ENCODE measurements around the gene NBAS. TPM values are rescaled to one million over a fixed set of nuclear protein-coding genes. Genes with fewer than 3 reads are reported as not detected.

NBAS gene
- total RNA-seq (2021) (28.8 and 28.9 TPM in 2 replicates), Bru-seq, nascent RNA (percentile 71 among the genes with signal in this experiment), BruChase-seq, experiment 1, labeled RNA remaining after a 2-hour chase (percentile 68 among the genes with signal in this experiment), BruChase-seq, experiment 2, labeled RNA remaining after a 6-hour chase (percentile 57 among the genes with signal in this experiment)
- long read RNA-seq, full-length matches to known transcripts, result 2 of 17 reads
- long read RNA-seq, partial matches to known transcripts, result 4 of 17 reads
- long read RNA-seq, other reads (novel, unspliced or antisense), result 11 of 17 reads

DNA sequence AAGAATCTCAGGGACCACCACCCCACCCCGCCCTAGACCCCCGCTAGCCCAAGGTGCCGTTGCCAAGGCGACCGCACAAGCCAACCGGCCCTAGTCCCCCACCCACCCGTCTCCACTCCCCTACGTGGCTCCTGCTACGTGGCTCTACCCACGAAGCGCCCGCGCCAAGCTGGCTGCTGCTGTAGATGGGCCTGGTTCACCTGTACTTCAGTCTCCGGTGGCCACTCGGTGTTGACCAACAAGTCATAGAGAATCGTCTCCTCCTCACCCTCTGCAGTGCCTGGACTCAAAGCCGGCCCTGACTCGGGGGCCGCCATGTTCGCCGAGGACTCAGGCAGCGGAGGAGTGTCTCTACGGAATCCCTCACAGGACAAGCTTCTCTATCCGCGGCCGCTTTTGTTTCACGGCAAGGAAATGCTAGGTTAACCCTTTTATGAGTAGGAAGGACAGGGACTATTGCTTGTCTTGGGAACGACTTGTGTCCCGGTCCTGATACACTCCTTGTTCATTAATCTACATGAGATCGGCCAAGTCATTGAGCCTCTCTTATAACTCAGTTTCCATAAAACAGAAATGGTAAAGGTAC is at the start of gene NBAS:
Gene NBAS, minus strand, starts transcription at position 347 of the 586 bp plus-strand sequence. Its CDS starts 30 bp downstream, at position 317.
- Histone ChIP-seq H3K27ac (0 out of 2 replicates have a peak within 1 kb of the TSS, but pooled peaks have one; percentile 56), H3K27me3 (ENCODE audit: insufficient read depth, low read depth) (no peaks in the 10 kb centered on the region), H3K79me2 (ENCODE audit: low read depth) (peaks cover 41% of the 10 kb centered on the region), H3K9me3 (ENCODE audit: insufficient read depth, low read depth) (no peaks in the 10 kb centered on the region), H3K9me2 (ENCODE audit: insufficient read depth) (no peaks in the 10 kb centered on the region), H3K4me2 (peak within 1 kb of the TSS; percentile 100), H3K4me3 (peak within 1 kb of the TSS; percentile 75), H3K4me1 (replicated peaks; ENCODE audit: insufficient read depth) (peaks cover 10% of the 10 kb centered on the region), H3F3A (ENCODE audit: insufficient read depth, low read depth) (no peaks in the 10 kb centered on the region), H3K36me3 (ENCODE audit: low read depth) (no peaks in the 10 kb centered on the region), H4K20me1 (ENCODE audit: insufficient read depth) (peaks cover 9% of the 10 kb centered on the region; the same call in 1 of the 2 replicates), H2AFZ (peak within 1 kb of the TSS; percentile 100)
- DNase-seq, result peak; percentile 60 to 74
- BruUV-seq (replicated peaks), result no TSS peak
- CTCF ChIA-PET, result no interaction called here
- TF ChIP-seq, protein P1, sequence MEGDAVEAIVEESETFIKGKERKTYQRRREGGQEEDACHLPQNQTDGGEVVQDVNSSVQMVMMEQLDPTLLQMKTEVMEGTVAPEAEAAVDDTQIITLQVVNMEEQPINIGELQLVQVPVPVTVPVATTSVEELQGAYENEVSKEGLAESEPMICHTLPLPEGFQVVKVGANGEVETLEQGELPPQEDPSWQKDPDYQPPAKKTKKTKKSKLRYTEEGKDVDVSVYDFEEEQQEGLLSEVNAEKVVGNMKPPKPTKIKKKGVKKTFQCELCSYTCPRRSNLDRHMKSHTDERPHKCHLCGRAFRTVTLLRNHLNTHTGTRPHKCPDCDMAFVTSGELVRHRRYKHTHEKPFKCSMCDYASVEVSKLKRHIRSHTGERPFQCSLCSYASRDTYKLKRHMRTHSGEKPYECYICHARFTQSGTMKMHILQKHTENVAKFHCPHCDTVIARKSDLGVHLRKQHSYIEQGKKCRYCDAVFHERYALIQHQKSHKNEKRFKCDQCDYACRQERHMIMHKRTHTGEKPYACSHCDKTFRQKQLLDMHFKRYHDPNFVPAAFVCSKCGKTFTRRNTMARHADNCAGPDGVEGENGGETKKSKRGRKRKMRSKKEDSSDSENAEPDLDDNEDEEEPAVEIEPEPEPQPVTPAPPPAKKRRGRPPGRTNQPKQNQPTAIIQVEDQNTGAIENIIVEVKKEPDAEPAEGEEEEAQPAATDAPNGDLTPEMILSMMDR (conservative IDR thresholded peaks at IDR 0.05), result no peak
- no peak for TF ChIP-seq EZH2 (IDR thresholded peaks at IDR 0.05; ENCODE audit: low read depth)
- intact Hi-C loops (cut with micrococcal nuclease; ENCODE audit: unreplicated experiment), result no loop called here
- POLR2A ChIA-PET (ENCODE audit: unreplicated experiment), result no interaction called here

DNA sequence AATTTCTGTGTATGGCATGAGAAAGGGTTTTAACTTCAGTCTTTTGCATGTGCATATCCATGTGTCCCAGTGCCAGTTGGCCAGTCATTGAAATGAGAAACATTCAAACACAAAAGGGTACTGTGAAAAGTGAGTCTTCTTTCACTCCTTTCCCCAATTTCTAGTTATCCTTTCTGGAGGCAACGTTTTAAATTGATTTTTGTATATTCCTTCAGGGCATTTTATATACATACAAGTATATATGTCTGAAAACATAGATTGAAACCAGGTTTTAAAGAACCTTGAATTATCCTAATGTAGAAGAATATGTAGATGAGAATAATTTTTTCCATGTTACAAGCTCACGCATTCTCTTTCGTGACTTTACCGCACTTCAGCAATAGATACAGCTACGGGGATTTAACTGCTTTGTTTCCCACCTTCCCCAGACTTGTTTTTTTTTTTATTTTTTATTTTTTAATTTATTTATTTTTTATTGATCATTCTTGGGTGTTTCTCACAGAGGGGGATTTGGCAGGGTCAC is 49.4 kb upstream of the NBAS start:
- Histone ChIP-seq H3K36me3 (ENCODE audit: low read depth) (peaks cover 46% of the 10 kb centered on the region), H3K79me2 (ENCODE audit: low read depth) (no peaks in the 10 kb centered on the region), H3K4me2 (no peak overlapping the region), H3K27ac (no peak overlapping the region), H3K4me1 (replicated peaks; ENCODE audit: insufficient read depth) (no peaks in the 10 kb centered on the region), H3K9me2 (ENCODE audit: insufficient read depth) (no peaks in the 10 kb centered on the region), H3K9me3 (ENCODE audit: insufficient read depth, low read depth) (no peaks in the 10 kb centered on the region), H2AFZ (no peak overlapping the region), H3K27me3 (ENCODE audit: insufficient read depth, low read depth) (no peaks in the 10 kb centered on the region), H4K20me1 (ENCODE audit: insufficient read depth) (peaks cover 5% of the 10 kb centered on the region; the same call in 1 of the 2 replicates), H3F3A (ENCODE audit: insufficient read depth, low read depth) (peaks cover 4% of the 10 kb centered on the region; the same call in 1 of the 2 replicates), H3K4me3 (no peak overlapping the region)
- ChIA-PET POLR2A (ENCODE audit: unreplicated experiment) (no interaction called here), CTCF (no interaction called here)
- DNase-seq, result no peak
- intact Hi-C loops (cut with micrococcal nuclease; ENCODE audit: unreplicated experiment), result no loop called here
- TF ChIP-seq, protein P1 (conservative IDR thresholded peaks at IDR 0.05), result no peak
- TF ChIP-seq EZH2 (IDR thresholded peaks at IDR 0.05; ENCODE audit: low read depth), result no peak
- no TSS peak for BruUV-seq (replicated peaks)

DNA sequence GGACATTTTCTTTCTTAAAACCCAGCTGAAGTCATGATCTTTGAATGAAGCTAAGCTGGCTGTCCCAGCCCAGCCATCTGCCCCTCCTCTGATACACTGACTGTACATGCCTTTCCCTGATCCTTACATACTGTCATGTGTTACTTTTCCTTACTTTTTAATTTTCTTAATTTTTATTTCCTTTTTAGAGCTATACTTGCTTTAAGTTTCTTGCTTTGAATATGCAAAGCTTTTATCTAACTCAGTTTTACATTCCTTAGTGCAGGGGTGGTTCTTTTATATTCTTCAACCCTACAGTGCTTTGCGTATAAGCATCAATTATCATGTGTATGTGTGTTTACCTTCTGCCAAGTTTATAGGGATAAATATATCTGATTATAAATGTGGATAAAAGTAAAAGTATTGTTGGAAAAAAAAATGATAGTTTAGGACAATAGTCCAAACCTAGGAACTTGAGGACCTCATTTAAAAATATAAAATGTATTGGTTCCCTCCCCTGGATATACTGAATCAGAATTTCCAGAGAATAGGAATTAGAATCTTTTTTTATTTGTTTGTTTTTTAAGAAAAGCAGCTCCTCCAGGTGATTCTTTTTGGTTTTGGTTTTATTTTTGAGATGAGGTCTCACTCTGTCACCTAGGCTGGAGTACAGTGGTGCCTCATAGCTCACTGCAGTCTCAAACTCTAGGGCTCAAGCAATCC is 48.4 kb upstream of the NBAS start:
- no peak for TF ChIP-seq EZH2 (IDR thresholded peaks at IDR 0.05; ENCODE audit: low read depth)
- TF ChIP-seq, protein P1 (conservative IDR thresholded peaks at IDR 0.05), result no peak
- no TSS peak for BruUV-seq (replicated peaks)
- intact Hi-C loops (cut with micrococcal nuclease; ENCODE audit: unreplicated experiment), result no loop called here
- Histone ChIP-seq H3K9me2 (ENCODE audit: insufficient read depth) (no peaks in the 10 kb centered on the region), H3K27ac (no peak overlapping the region), H4K20me1 (ENCODE audit: insufficient read depth) (peaks cover 5% of the 10 kb centered on the region; the same call in 1 of the 2 replicates), H3K4me2 (no peak overlapping the region), H2AFZ (no peak overlapping the region), H3K4me3 (no peak overlapping the region), H3K9me3 (ENCODE audit: insufficient read depth, low read depth) (no peaks in the 10 kb centered on the region), H3K27me3 (ENCODE audit: insufficient read depth, low read depth) (no peaks in the 10 kb centered on the region), H3F3A (ENCODE audit: insufficient read depth, low read depth) (peaks cover 4% of the 10 kb centered on the region; the same call in 1 of the 2 replicates), H3K79me2 (ENCODE audit: low read depth) (no peaks in the 10 kb centered on the region), H3K36me3 (ENCODE audit: low read depth) (peaks cover 46% of the 10 kb centered on the region), H3K4me1 (replicated peaks; ENCODE audit: insufficient read depth) (no peaks in the 10 kb centered on the region)
- CTCF ChIA-PET, result no interaction called here
- POLR2A ChIA-PET (ENCODE audit: unreplicated experiment), result no interaction called here
- DNase-seq, result no peak
